Thymus (tissue), 11 donors: Measurements from ENCODE around the gene POLD2. TPM values are rescaled to one million over a fixed set of nuclear protein-coding genes. Genes with fewer than 3 reads are reported as not detected.

Experiments used
- DNase-seq, 9 donors: peaks; one replicate each; pipeline ENCODE4 v3.0.0-alpha.2; 2013; ENCODE audit warnings: low spot score in 9 of 9, low read depth in 6 of 9, missing footprints in 1 of 9
- H3K27ac ChIP-seq, 2 donors: one replicate each; pipeline ENCODE4 v1.5.1; 2013; ENCODE audit warnings: control low read depth in 1 of 2, low read depth in 1 of 2, low read length in 1 of 2, mild to moderate bottlenecking in 1 of 2, moderate library complexity in 1 of 2
- H3K27me3 ChIP-seq, 2 donors: one replicate each; pipeline ENCODE4 v1.5.1; 2013; ENCODE audit warnings: low read length in 1 of 2; ENCODE audit not compliant: control insufficient read depth in 2 of 2, insufficient read depth in 1 of 2
- H3K36me3 ChIP-seq, 2 donors: one replicate each; pipeline ENCODE4 v1.5.1; 2013; ENCODE audit warnings: low read length in 1 of 2, mild to moderate bottlenecking in 1 of 2, moderate library complexity in 1 of 2; ENCODE audit not compliant: control insufficient read depth in 2 of 2, insufficient read depth in 2 of 2
- H3K4me1 ChIP-seq, 2 donors: one replicate each; pipeline ENCODE4 v1.5.1; 2013; ENCODE audit warnings: low read length in 2 of 2; ENCODE audit not compliant: control insufficient read depth in 2 of 2, insufficient read depth in 2 of 2
- H3K4me3 ChIP-seq, 2 donors: one replicate each; pipeline ENCODE4 v1.5.1; 2013; ENCODE audit warnings: low read length in 2 of 2, control low read depth in 1 of 2, mild to moderate bottlenecking in 1 of 2
- H3K9me3 ChIP-seq, 2 donors: one replicate each; pipeline ENCODE4 v1.5.1; 2013; ENCODE audit warnings: low read length in 1 of 2, mild to moderate bottlenecking in 1 of 2; ENCODE audit not compliant: control insufficient read depth in 2 of 2, insufficient read depth in 1 of 2
- WGBS: extraction: QIAGEN DNeasy Blood & Tissue Kit; methylation state at CpG from one replicate; pipeline ENCODE4 v1.1.7; 2013; 5-methylcytosine and 5-hydroxymethylcytosine counted together
- polyA plus RNA-seq: library from polyadenylated mRNA; stranded (reverse); fragments of 200-250 nt; gene quantifications from one replicate; pipeline ENCODE4 v1.2.3, GENCODE V29; 2013
- total RNA-seq: library from RNA; stranded (reverse); fragments of 120-200 nt; gene quantifications from one replicate; pipeline ENCODE4 v1.2.4, GENCODE V29; 2013
- donor health status: healthy.

Gene POLD2
- total and polyA plus RNA-seq, 2 donors: 44.0 to 79.6 TPM

- Histone ChIP-seq H3K4me3 (no peak overlapping the region), H3K9me3 (no peaks in the 10 kb centered on the region), H3K36me3 (no peaks in the 10 kb centered on the region), H3K27me3 (no peaks in the 10 kb centered on the region), H3K27ac (no peak overlapping the region), H3K4me1 (peaks cover 9 to 21% of the 10 kb centered on the region in 2 donors)
- no peak for DNase-seq
- 65% methylated on average over 3 of the region's 3 CpGs for WGBS
These were observed 31.4 kb upstream of the POLD2 start for GRCh38 chr7:44154703-44155102.

GRCh38 chr7:44153948-44154335, 30.6 kb upstream of the POLD2 start:
- Histone ChIP-seq H3K4me3 (no peak overlapping the region), H3K36me3 (no peaks in the 10 kb centered on the region), H3K27me3 (peaks cover 0 to 3% of the 10 kb centered on the region in 2 donors), H3K27ac (no peak overlapping the region), H3K4me1 (peaks cover 9 to 22% of the 10 kb centered on the region in 2 donors), H3K9me3 (no peaks in the 10 kb centered on the region)
- no peak for DNase-seq
- WGBS: 97% methylated on average over 5 of the region's 5 CpGs

- Histone ChIP-seq H3K4me1 (peaks cover 9 to 22% of the 10 kb centered on the region in 2 donors), H3K27ac (no peak overlapping the region), H3K36me3 (no peaks in the 10 kb centered on the region), H3K4me3 (no peak overlapping the region), H3K9me3 (no peaks in the 10 kb centered on the region), H3K27me3 (peaks cover 0 to 7% of the 10 kb centered on the region in 2 donors)
- DNase-seq: no peak
- WGBS: 92% methylated on average over 22 of the region's 22 CpGs
These were observed 29.9 kb upstream of the POLD2 start for GRCh38 chr7:44152971-44153947.

DNA sequence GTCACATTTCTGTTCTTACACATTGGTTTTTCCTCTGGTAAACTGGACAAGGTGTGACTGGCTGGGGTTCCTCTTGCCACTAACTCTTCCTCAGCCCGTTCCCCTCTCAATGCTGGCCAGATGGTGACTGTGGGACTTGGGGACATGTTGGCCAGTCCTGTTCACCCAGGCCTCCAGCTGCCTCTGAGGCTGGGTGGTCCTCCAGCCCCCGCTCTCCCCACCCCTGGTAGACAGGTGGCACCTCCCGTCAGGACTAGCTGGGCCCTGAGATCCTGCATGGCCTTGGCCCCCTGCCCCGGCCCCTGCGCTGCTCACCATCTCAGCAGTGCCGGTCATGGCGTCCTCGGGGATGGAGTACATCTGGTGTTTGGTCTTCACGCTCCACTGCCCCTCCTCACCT, 28.6 kb upstream of the POLD2 start:
- Histone ChIP-seq H3K4me1 (peaks cover 9 to 22% of the 10 kb centered on the region in 2 donors), H3K27ac (no peak overlapping the region), H3K36me3 (no peaks in the 10 kb centered on the region), H3K27me3 (peaks cover 0 to 20% of the 10 kb centered on the region in 2 donors), H3K9me3 (no peaks in the 10 kb centered on the region), H3K4me3 (no peak overlapping the region)
- no peak for DNase-seq
- WGBS: 98% methylated on average over 9 of the region's 9 CpGs

DNA sequence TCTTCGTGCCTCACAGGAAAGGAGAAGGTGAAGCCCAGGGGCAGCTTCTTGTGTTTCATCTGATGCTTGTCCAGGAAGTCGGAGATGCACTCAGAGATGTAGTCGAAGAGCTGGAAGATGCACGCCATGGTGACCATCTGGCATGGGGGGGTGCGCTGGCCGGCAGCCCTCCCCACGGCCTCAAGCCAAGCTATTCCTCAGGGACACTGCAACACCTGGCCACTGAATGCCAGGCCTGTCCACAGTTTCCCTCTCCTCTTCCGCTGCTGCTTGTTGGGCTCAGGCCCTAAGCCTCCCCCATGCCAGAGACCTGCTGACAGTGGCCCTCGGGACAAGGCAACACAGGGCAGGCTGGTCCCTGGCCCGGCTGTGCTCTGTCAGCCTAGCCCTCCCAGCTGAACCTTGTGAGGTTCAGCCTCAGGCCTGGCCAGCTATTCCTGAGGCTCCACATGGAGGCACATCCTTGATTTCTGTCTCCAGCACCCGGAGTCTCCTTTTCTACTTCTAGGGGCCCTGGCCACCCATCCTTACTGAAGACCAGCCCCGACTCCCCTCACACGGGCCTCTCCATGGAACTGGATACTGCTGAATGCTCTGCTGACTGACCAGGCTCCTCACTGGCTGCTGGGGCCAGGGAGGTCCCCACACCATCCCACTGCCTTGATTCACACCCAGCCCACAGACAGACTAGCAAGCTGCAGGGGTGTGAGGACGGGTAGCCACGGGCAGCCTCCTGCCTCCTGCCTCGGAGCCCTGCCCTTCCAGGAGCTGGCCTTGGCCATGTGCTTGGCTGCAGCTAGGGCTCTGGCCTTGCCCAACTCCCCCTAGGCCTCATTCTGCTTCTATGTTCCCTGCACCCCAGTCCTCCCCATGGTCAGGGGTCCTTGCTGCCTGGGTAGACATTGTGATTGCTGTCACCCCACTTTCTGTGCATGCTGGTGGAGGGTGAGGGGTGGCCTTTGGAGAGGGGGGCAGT, 27.9 kb upstream of the POLD2 start:
- DNase-seq: no peak
- Histone ChIP-seq H3K27ac (no peak overlapping the region), H3K4me1 (peaks cover 11 to 27% of the 10 kb centered on the region in 2 donors), H3K9me3 (peaks cover 0 to 2% of the 10 kb centered on the region in 2 donors), H3K4me3 (no peak overlapping the region), H3K27me3 (peaks cover under 1 to 27% of the 10 kb centered on the region in 2 donors), H3K36me3 (no peaks in the 10 kb centered on the region)
- 97% methylated on average over 16 of the region's 16 CpGs for WGBS

DNA sequence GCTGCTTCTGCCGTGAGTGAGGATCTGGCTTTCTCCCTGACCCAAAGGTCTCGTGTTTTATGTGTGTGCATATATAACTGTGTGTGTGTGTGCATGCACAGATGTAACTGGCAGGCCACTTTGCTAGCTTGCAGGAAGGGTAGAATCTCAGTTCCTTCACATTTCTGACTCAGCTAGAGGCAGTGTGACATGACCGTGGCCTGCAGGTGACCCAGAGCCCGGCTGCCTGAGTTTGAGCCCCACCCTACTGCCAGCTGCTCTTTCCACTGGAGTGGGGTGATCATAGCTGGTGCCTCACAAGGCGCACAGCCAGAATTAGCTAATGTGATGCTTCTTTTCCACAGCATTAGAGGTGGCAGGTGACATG, 27.1 kb upstream of the POLD2 start:
- H3K4me3 ChIP-seq: no peak overlapping the region
- no peak overlapping the region for H3K27ac ChIP-seq
- no peaks in the 10 kb centered on the region for H3K36me3 ChIP-seq
- peaks cover under 1 to 9% of the 10 kb centered on the region in 2 donors for H3K9me3 ChIP-seq
- peak in 1 of 9 donors; percentile 18 for DNase-seq
- H3K27me3 ChIP-seq: peaks cover 8 to 36% of the 10 kb centered on the region in 2 donors
- peaks cover 14 to 34% of the 10 kb centered on the region in 2 donors for H3K4me1 ChIP-seq
- WGBS: 54% methylated on average over 5 of the region's 5 CpGs

DNA sequence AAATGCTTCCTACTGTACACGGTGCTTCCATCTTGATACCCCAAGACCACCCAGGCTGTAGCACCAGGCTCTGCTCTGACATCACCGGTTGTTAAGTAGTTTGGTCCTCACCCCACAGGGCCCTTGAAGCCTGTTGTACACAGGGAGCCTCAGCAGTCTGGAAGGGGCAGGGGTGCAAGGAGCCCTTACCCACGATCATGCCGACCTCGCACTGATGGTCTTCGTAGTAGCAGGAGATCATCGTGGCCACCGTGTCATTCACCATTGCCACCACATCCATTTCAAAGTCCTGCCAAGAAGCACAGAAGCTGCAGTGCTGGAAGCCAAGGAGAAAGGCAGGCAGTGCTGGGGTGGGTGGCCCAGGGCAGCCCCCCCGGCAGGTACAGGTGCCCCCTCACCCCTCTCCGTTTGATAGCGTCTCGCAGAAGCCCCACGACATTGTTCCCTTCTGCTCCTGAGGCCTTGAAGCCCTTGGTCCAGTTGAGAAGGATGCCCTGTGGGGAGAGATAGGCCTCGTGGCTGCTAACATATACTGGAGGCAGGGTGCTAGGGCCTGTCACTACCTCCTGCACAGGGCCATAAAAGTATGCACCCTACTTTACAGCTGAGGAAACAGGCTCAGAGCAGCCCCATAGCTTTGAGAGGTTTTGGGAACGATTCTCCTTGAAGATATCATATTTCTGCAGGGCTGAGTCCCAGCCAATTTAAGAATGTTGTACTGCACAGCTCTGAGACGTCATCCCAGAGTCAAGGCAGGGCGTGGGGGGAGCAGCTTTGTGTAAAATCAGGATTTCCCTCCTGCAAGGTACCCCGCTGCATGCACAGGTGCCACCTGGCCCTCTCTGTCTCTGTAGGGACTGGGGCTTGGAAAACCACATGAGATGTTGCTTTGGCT, 26.5 kb upstream of the POLD2 start:
- H3K36me3 ChIP-seq: no peaks in the 10 kb centered on the region
- peaks cover 14 to 37% of the 10 kb centered on the region in 2 donors for H3K4me1 ChIP-seq
- H3K27me3 ChIP-seq: peaks cover 12 to 42% of the 10 kb centered on the region in 2 donors
- no peak overlapping the region for H3K4me3 ChIP-seq
- no peak overlapping the region for H3K27ac ChIP-seq
- H3K9me3 ChIP-seq: peaks cover 3 to 10% of the 10 kb centered on the region in 2 donors
- WGBS: 92% methylated on average over 18 of the region's 18 CpGs
- DNase-seq: peak in 1 of 9 donors; percentile 38

GRCh38 chr7:44148961-44149536, 25.7 kb upstream of the POLD2 start:
- Histone ChIP-seq H3K9me3 (peaks cover 3 to 10% of the 10 kb centered on the region in 2 donors), H3K4me3 (no peak overlapping the region), H3K4me1 (peaks cover 14 to 37% of the 10 kb centered on the region in 2 donors), H3K27me3 (peaks cover 16 to 50% of the 10 kb centered on the region in 2 donors), H3K27ac (no peak overlapping the region), H3K36me3 (no peaks in the 10 kb centered on the region)
- DNase-seq: no peak
- 96% methylated on average over 9 of the region's 9 CpGs for WGBS
